Measurements from ENCODE around the gene BEAN1.
"Not testable (repeated sequence)": the region's sequence is repeated elsewhere in the genome, so short reads cannot be mapped to it uniquely, and the experiment has no call there.

- not testable (repeated sequence) for TF ChIP-seq CTCF (IDR thresholded peaks at IDR 0.05); SIN3A (IDR thresholded peaks at IDR 0.05; ENCODE audit: borderline replicate concordance, low read depth, low read length); MXI1 (IDR thresholded peaks at IDR 0.05; ENCODE audit: low read depth, low read length); EP300 (IDR thresholded peaks at IDR 0.05; ENCODE audit: borderline replicate concordance in 1 of 2, low read depth in 1 of 2, low read length in 1 of 2); RCOR1 (IDR thresholded peaks at IDR 0.05; ENCODE audit: low read length); REST (IDR thresholded peaks at IDR 0.05; ENCODE audit: low read depth, low read length); SMC3 (IDR thresholded peaks at IDR 0.05; ENCODE audit: low read depth, low read length); YY1 (IDR thresholded peaks at IDR 0.05; ENCODE audit: low read depth)
These were observed 87.3 kb downstream of the BEAN1 start for GRCh38 chr16:66514391-66514790.

All from SK-N-SH (cell line).